Omental fat pad (tissue), 4 donors: ENCODE measurements around the gene CETP. TPM values are rescaled to one million over a fixed set of nuclear protein-coding genes. Genes with fewer than 3 reads are reported as not detected.

Experiments used
- ATAC-seq: fragments of 150-250 bp; one replicate; pipeline ENCODE4 v1.9.1; 2016; ENCODE audit warnings: mild to moderate bottlenecking, moderate library complexity; ENCODE audit not compliant: low FRiP score
- DNase-seq: peaks from one replicate; pipeline ENCODE4 v3.0.0-alpha.2; 2019; ENCODE audit warnings: low spot score
- total RNA-seq, 4 donors: library from RNA; depleted of rRNA; stranded (reverse); fragments of >200 nt; gene quantifications; one replicate each; pipeline ENCODE4 v1.1.0, GENCODE V29; 2016
- TF ChIP-seq, protein P1 (sequence below), 3 donors: fragments of 450-650 bp; IDR thresholded peaks; one replicate each; pipeline ENCODE4 v1.5.1; 2016 to 2017; ENCODE audit warnings: antibody characterized with exemption in 3 of 3, mild to moderate bottlenecking in 3 of 3, moderate library complexity in 2 of 3

Gene CETP
- total RNA-seq, 4 donors from 2014 or later, result 0.84 to 61.5 (median 5.9) TPM

DNA sequence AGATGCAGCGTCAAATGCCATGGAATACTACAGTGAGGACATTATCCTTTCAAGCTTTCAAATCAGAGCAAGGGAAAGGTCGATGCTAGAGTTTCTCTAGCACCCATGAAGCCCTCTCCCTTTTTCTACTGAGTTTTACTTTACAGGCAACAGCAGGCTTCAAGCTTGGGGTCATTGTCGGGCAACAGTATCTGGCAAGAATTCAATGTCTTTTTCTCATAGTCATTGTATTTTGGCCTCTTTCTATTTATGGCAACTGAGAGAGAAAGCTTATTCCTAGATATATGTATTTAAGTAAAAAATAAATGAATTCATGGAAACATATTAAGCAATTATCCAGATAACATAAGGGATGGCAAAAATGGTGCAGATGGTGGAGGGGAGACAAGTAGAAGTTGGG, 364 bp upstream of the CETP start:
- TF ChIP-seq, protein P1, sequence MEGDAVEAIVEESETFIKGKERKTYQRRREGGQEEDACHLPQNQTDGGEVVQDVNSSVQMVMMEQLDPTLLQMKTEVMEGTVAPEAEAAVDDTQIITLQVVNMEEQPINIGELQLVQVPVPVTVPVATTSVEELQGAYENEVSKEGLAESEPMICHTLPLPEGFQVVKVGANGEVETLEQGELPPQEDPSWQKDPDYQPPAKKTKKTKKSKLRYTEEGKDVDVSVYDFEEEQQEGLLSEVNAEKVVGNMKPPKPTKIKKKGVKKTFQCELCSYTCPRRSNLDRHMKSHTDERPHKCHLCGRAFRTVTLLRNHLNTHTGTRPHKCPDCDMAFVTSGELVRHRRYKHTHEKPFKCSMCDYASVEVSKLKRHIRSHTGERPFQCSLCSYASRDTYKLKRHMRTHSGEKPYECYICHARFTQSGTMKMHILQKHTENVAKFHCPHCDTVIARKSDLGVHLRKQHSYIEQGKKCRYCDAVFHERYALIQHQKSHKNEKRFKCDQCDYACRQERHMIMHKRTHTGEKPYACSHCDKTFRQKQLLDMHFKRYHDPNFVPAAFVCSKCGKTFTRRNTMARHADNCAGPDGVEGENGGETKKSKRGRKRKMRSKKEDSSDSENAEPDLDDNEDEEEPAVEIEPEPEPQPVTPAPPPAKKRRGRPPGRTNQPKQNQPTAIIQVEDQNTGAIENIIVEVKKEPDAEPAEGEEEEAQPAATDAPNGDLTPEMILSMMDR (IDR thresholded peaks at IDR 0.05), result no peak
- DNase-seq, result no peak
- ATAC-seq, result no peak

DNA sequence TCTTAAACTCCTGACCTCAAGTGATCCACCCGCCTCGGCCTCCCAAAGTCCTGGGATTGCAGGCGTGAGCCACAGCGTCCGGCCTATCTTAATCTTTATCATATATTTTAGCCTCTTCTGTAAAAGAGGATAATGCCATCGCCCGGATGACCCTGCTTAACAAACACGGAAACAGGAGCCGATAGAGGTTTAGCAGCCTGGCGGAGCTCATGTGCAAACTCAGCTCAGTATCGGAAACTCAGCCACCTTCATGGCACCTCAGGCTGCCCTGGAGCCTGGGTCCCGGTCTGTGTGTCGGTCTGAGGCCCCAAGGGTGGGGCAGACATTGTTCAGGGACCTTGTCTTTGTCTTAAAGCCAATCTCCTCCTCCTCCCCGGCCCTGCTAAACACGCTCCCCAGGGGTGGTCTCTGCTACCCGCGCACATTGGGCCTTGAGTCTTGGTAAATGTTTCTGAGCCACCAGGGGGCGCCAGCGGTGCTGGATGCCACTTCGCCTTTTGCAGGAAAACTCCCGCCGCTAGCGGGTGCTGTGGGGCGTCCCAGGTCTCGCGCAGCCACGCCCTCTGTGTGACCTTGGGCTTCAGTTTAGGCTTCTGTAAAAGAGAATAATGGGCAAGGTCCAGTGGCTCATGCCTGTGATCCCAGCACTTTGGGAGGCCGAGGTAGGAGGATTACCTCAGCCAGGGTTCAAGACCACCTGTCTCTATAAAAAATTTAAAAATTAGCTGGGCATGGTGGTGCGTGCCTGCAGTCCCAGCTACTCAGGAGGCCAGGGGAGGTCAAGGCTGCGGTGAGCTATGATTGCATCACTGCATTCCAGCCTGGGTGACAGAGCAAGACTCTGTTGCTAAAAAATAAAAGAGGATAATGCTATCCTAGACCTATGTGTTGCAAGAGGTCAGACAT, 2.7 kb downstream of the CETP start:
- TF ChIP-seq, protein P1 (IDR thresholded peaks at IDR 0.05), result peak in 2 of 3 donors; percentile 56 to 85
- ATAC-seq, result peak; percentile 33
- peak; percentile 95 for DNase-seq

DNA sequence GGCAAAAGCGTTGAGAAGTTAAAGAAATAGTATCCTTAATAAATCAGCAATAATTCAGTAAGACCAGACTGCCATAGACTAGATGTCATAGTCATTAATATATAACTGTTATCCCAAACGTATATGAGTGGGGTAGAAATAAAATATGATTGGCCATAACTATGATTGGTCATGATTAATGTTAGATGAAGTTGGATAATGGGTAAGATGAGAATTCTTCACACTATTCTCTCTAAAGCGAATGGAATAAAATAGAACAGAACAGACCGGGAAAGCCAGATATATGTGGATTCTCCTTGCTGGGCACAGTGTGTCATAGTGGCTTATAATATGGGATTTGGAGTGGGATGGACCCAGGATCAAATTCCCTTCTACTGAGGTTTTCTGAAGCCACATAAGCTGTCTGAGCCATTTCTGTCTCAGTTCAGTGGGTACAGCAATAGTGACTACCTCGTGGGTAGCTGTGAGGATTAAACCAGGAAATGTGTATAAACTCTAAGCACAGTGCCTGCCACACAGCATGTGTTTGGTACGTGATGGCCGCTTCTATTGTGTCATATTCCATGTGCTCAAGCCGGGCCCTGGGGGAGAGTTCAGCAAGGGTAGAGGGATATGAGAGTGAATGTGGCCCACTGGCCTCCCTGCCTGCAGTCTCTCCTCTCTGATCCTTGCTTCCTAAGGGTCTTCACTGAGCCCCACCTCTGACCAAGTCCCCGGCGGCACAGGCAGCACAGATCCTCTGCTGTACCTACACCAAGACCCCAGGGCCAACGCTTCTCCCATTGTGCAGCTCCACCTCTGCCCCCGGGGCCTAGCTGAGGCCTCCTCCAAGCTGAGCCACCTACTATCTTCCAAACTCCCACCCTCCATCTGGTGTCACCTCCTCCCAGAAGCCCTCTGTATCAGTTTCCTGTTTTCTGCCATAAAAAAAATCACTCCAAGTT, 3.7 kb downstream of the CETP start:
- DNase-seq, result no peak
- TF ChIP-seq, protein P1 (IDR thresholded peaks at IDR 0.05), result no peak
- no peak for ATAC-seq

DNA sequence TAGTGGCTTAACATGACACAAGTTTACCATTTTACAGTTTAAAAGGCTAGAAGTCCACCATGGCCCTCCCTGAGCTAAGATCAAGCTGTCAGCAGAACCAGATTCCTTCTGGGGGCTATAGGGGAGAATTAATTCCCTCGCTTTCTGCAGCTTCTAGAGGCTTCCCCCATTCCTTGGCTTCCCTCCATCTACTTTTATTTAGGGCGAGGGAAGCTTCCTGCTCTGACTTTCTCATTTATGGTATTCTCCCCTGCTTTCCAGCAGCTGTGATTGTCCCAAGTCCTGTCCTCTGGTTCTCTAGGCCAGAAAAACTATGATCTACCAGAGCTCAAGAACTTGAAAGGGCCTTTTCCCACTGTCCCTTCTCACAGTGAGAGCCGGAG, 4.3 kb downstream of the CETP start:
- TF ChIP-seq, protein P1 (IDR thresholded peaks at IDR 0.05), result no peak
- no peak for ATAC-seq
- no peak for DNase-seq

DNA sequence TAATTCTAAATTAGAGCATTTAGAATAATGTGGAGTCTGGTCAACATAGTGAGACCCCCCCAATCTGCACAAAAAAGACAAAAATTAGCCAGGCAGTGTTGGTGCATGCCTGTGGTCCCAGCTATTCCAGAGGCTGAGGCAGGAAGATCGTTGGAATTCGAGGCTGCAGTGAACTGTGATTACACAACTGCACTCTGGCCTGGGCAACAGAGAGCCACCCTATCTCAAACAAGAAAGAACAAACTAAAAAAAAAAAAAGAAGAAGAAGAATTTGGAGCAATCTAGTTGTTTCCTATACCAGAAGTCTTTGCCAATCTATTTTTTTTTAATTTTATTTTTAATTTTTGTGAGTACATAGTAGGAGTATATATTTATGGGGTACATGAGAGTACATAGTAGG, 6.0 kb downstream of the CETP start:
- ATAC-seq (no peak), DNase-seq (no peak)
- TF ChIP-seq, protein P1 (IDR thresholded peaks at IDR 0.05), result no peak

DNA sequence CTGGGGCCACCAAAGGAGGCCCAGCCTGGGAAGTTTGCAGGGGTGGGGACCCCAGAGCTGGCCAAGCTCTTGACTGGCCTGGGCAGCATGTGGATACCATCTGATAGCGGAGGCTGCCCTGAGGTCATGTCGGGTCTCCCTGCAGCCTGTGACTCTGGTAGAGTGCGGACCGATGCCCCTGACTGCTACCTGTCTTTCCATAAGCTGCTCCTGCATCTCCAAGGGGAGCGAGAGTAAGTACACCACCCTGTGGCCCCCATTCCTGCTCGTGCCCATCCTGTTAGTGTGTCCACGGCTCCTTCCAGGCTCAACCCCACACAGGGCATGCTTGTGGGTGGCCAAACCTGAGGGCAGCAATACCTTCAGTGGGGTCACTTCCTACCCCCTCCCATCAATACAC, 8.0 kb downstream of the CETP start:
- TF ChIP-seq, protein P1 (IDR thresholded peaks at IDR 0.05), result no peak
- ATAC-seq, result no peak
- no peak for DNase-seq
